Endothelial cell of umbilical vein (primary cell): Measurements from ENCODE around the gene ITGA2B. TPM values are rescaled to one million over a fixed set of nuclear protein-coding genes. Genes with fewer than 3 reads are reported as not detected.

Experiments
- BruUV-seq: library from RNA; stranded (reverse); fragments of 400-500 nt; replicated peaks from 2 replicates; lab custom pipeline; 2021; lab: Mats Ljungman, UMichigan
- CTCF ChIA-PET: fragments of 300-600, 350-600 bp; sonication (Branson Sonifier 250); formaldehyde crosslinking; loops from one replicate; lab custom pipeline; 2021; ENCODE audit warnings: antibody characterized with exemption, inconsistent platforms; lab: Charles Lee
- POLR2A ChIA-PET: fragments of 300-600, 350-600 bp; sonication (Branson Sonifier 250); formaldehyde crosslinking; loops from one replicate; lab custom pipeline; 2021; ENCODE audit warnings: antibody characterized with exemption, inconsistent platforms; lab: Charles Lee
- DNase-seq: peaks from one replicate; pipeline ENCODE4 v3.0.0-alpha.2; 2011; ENCODE audit warnings: low read depth, low spot score
- FAIRE-seq: peaks from 2 replicates; lab custom pipeline; 2011; peaks lifted over from hg19 to GRCh38; lab: Jason Lieb, UNC
- H2AFZ ChIP-seq: 2 replicates; pipeline ENCODE4 v1.6.0; 2012; ENCODE audit warnings: low read depth, low read length, control low read depth, inconsistent platforms
- H3K27ac ChIP-seq: 2 replicates; pipeline ENCODE4 v1.5.1; 2011; ENCODE audit warnings: low read depth, mild to moderate bottlenecking, control low read depth, low read length, moderate library complexity; ENCODE audit not compliant: insufficient read depth
- H3K27me3 ChIP-seq, 2 experiments: 2 replicates each; pipeline versions ENCODE4 v1.6.0 to v1.6.1; 2011; ENCODE audit warnings: low read length in 2 of 2, mixed read lengths in 1 of 2; ENCODE audit not compliant: control insufficient read depth in 2 of 2, insufficient read depth in 2 of 2
- H3K36me3 ChIP-seq, 2 experiments: 2 replicates in 1 of 2; 3 replicates in 1 of 2; pipeline ENCODE4 v1.5.1; 2011; ENCODE audit warnings: low read length in 2 of 2, mild to moderate bottlenecking in 1 of 2, moderate library complexity in 1 of 2; ENCODE audit not compliant: control insufficient read depth in 2 of 2, insufficient read depth in 2 of 2; ENCODE audit errors: extremely low read depth in 1 of 2
- H3K4me1 ChIP-seq: 3 replicates; pipeline ENCODE4 v1.5.1; 2011; ENCODE audit warnings: mild to moderate bottlenecking, low read length; ENCODE audit not compliant: control insufficient read depth, insufficient read depth; ENCODE audit errors: extremely low read depth
- H3K4me2 ChIP-seq: 2 replicates; pipeline ENCODE4 v1.6.1; 2011; ENCODE audit warnings: low read length, control low read depth, mixed read lengths; ENCODE audit not compliant: insufficient read depth
- H3K4me3 ChIP-seq, 3 experiments: fragments of 200-600 bp in 1 of 3; sonication (generic), shearing (Covaris generic) in 1 of 3; replicated peaks in 1 of 3; 2 replicates each; pipeline ENCODE4 v1.5.1; 2011 to 2016; ENCODE audit warnings: control low read depth in 3 of 3, low read length in 3 of 3, mild to moderate bottlenecking in 2 of 3, inconsistent platforms in 1 of 3, low read depth in 1 of 3, moderate library complexity in 1 of 3; ENCODE audit not compliant: insufficient read depth in 1 of 3
- H3K79me2 ChIP-seq: 2 replicates; pipeline ENCODE4 v1.6.0; 2012; ENCODE audit warnings: low read length, inconsistent platforms; ENCODE audit not compliant: control insufficient read depth, insufficient read depth
- H3K9ac ChIP-seq: replicated peaks from 2 replicates; pipeline ENCODE3; 2011; ENCODE audit warnings: low read length, control low read depth; ENCODE audit not compliant: insufficient read depth; ENCODE audit errors: extremely low read depth
- H3K9me1 ChIP-seq: replicated peaks from 3 replicates; pipeline ENCODE4 v1.6.0; 2011; ENCODE audit warnings: mild to moderate bottlenecking, low read length; ENCODE audit not compliant: control insufficient read depth, insufficient read depth; ENCODE audit errors: extremely low read depth
- H3K9me3 ChIP-seq: replicated peaks from 2 replicates; pipeline ENCODE4 v1.5.1; 2012; ENCODE audit warnings: low read length, inconsistent platforms; ENCODE audit not compliant: control insufficient read depth, insufficient read depth
- H4K20me1 ChIP-seq: replicated peaks from 2 replicates; pipeline ENCODE3; 2011; ENCODE audit warnings: mild to moderate bottlenecking, low read length; ENCODE audit not compliant: control insufficient read depth, insufficient read depth; ENCODE audit errors: extremely low read depth
- CTCF ChIP-seq, 2 donors: IDR thresholded peaks; 1 replicate in 1 of 2; 2 replicates in 1 of 2; pipeline ENCODE4 v1.5.1; 2011; ENCODE audit warnings: low read length in 2 of 2, mild to moderate bottlenecking in 2 of 2, moderate library complexity in 2 of 2, control low read depth in 1 of 2, inconsistent platforms in 1 of 2, low read depth in 1 of 2; ENCODE audit not compliant: insufficient read depth in 1 of 2; ENCODE audit errors: extremely low read depth in 1 of 2
- EZH2 ChIP-seq: IDR thresholded peaks from 2 replicates; pipeline ENCODE4 v1.6.1; 2012; ENCODE audit warnings: borderline replicate concordance, low read depth, mild to moderate bottlenecking, moderate library complexity, low read length, inconsistent platforms; ENCODE audit not compliant: severe bottlenecking
- FOS ChIP-seq: IDR thresholded peaks from 2 replicates; pipeline ENCODE4 v1.6.1; 2011; ENCODE audit warnings: mild to moderate bottlenecking, low read length, moderate library complexity, borderline replicate concordance; ENCODE audit not compliant: insufficient read depth
- GATA2 ChIP-seq: IDR thresholded peaks from 2 replicates; pipeline ENCODE4 v1.7.0; 2011; ENCODE audit warnings: low read depth, mild to moderate bottlenecking, moderate library complexity, mixed read lengths, low read length; ENCODE audit not compliant: insufficient read length, insufficient read depth
- JUN ChIP-seq: IDR thresholded peaks from 2 replicates; pipeline ENCODE4 v1.6.1; 2011; ENCODE audit warnings: borderline replicate concordance, low read depth; ENCODE audit not compliant: insufficient read length, insufficient read depth
- MAX ChIP-seq: IDR thresholded peaks from 2 replicates; pipeline ENCODE4 v1.6.1; 2011; ENCODE audit not compliant: insufficient read depth, insufficient read length
- MYC ChIP-seq: IDR thresholded peaks from one replicate; pipeline ENCODE4 v1.6.1; 2011; ENCODE audit warnings: mild to moderate bottlenecking, low read depth, low read length
- POLR2A ChIP-seq: IDR thresholded peaks from 2 replicates; pipeline ENCODE4 v1.6.1; 2012; ENCODE audit warnings: low read depth, mild to moderate bottlenecking, control low read depth, low read length
- POLR2AphosphoS5 ChIP-seq: IDR thresholded peaks from 2 replicates; pipeline ENCODE4 v1.6.1; 2012; ENCODE audit warnings: low read depth, mild to moderate bottlenecking, control low read depth, low read length, moderate library complexity; ENCODE audit not compliant: insufficient read depth
- dilution Hi-C: fragments of 300-500 bp; cut with MboI; formaldehyde crosslinking; loops from one replicate; pipeline ENCODE4 v1.15.0; 2019; ENCODE audit warnings: low sequenced_read_pairs; ENCODE audit not compliant: extremely low pct_ligation_motif_present
- intact Hi-C: fragments of 100-400 bp; cut with micrococcal nuclease; formaldehyde crosslinking; loops from one replicate; pipeline ENCODE4 v1.10.0; 2022
- polyA plus RNA-seq, 4 experiments: library from polyadenylated mRNA; depleted of rRNA in 3 of 4; stranded (reverse) in 3 of 4; unstranded in 1 of 4; fragments of >200 nt; gene quantifications; 2 replicates each; pipeline versions ENCODE4 v1.2.1 to v1.2.3, GENCODE V29; 2011 to 2012; ENCODE audit warnings: missing spikeins in 1 of 4
- total RNA-seq: library from RNA; stranded (reverse); gene quantifications from 2 replicates; pipeline ENCODE4 v1.2.3, GENCODE V29; 2021

ITGA2B gene
- total and polyA plus RNA-seq, 2 donors (not counting 3 experiments of a cell fraction or from before 2014, with no cell fraction given): 0.26 to 0.82 TPM

DNA sequence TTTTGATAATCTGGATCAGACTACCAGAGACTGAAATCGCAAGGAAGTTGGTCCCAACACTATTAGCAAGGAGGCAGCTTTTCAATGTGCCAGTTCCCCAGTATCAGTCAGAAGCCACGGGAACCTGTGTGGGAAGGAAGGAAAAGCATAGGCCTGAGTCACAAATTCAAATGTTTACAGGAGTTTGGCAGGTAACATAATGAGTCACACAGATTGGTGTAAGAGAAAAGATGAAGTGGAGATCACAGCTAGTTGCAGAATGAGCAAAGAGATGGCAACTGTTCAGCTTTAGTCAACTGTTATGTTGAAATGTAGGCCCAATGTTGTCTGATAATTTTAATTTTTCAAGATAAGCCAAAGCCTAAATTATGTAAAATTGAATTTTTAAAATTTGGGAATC is 28.1 kb upstream of the ITGA2B start:
- no peaks in the 10 kb centered on the region for H3K9me1 ChIP-seq
- no peaks in the 10 kb centered on the region for H3K9me3 ChIP-seq
- no peak overlapping the region for H3K27ac ChIP-seq
- no peak for FAIRE-seq
- dilution Hi-C loops: no loop called here
- no peaks in the 10 kb centered on the region for H3K27me3 ChIP-seq
- no peaks in the 10 kb centered on the region for H3K79me2 ChIP-seq
- BruUV-seq: no TSS peak
- H2AFZ ChIP-seq: no peak overlapping the region
- no peaks in the 10 kb centered on the region for H3K4me1 ChIP-seq
- CTCF ChIA-PET: no interaction called here
- peaks cover 0 to 2% of the 10 kb centered on the region in 2 experiments for H3K36me3 ChIP-seq
- H3K9ac ChIP-seq: no peak overlapping the region
- no peak overlapping the region for H3K4me2 ChIP-seq
- POLR2A ChIA-PET: no interaction called here
- no peak overlapping the region for H3K4me3 ChIP-seq
- DNase-seq: peak; percentile 57
- intact Hi-C loops: no loop called here
- no peaks in the 10 kb centered on the region for H4K20me1 ChIP-seq
- peak; percentile 28 for TF ChIP-seq JUN
- TF ChIP-seq POLR2A: no peak
- peak; percentile 51 for TF ChIP-seq FOS
- no peak for TF ChIP-seq POLR2AphosphoS5
- no peak for TF ChIP-seq EZH2
- TF ChIP-seq GATA2: no peak
- no peak for TF ChIP-seq MAX

DNA sequence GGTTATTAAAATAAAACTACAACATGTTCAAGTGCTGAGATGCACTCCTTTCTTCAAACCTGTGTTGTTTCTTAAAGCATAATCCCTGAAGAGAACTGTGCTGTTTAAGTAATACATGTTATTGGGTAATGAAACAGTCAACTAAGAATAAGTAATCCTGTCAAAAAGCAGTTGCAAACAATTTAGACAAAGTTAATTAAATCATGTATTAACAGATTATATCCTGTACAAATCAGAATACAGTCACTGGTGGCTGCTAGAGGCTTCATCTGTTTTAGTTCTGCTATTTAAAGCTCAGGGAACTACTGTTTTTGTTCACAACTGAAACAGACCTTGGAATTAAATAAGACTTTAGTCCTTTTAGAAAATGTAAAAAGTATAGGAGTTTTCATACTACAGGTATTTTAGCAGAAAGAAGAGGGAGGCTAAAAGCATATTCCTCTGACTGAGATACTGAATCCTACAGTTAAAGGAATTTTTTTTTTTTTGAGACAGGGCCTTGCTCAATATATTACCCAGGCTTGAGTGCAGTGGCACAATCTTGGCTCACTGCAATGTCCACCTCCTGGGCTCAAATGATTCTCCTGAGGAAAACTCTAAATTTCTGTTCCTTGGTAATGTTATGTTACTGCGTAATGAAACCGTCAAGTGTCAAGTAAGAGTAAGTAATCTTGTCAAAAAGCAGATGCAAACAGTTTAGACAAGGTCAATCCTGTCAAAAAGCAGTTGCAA is 27.3 kb upstream of the ITGA2B start:
- ChIA-PET CTCF (no interaction called here), POLR2A (no interaction called here)
- Histone ChIP-seq H3K27ac (no peak overlapping the region), H3K4me2 (no peak overlapping the region), H2AFZ (no peak overlapping the region), H3K36me3 (peaks cover 0 to 2% of the 10 kb centered on the region in 2 experiments), H3K9me1 (no peaks in the 10 kb centered on the region), H3K4me1 (no peaks in the 10 kb centered on the region), H3K79me2 (no peaks in the 10 kb centered on the region), H4K20me1 (no peaks in the 10 kb centered on the region), H3K4me3 (no peak overlapping the region), H3K9ac (no peak overlapping the region), H3K27me3 (no peaks in the 10 kb centered on the region), H3K9me3 (no peaks in the 10 kb centered on the region)
- intact Hi-C loops (no loop called here), dilution Hi-C loops (no loop called here)
- BruUV-seq: no TSS peak
- FAIRE-seq (no peak), DNase-seq (no peak)
- TF ChIP-seq FOS: no peak
- TF ChIP-seq EZH2: no peak
- TF ChIP-seq MYC: no peak
- TF ChIP-seq POLR2AphosphoS5: no peak
- TF ChIP-seq JUN: no peak
- TF ChIP-seq POLR2A: no peak
- no peak for TF ChIP-seq CTCF (IDR thresholded peaks at IDR 0.05; ENCODE audit: extremely low read depth in 1 of 2, insufficient read depth in 1 of 2, low read depth in 1 of 2, low read length in 2 of 2)
- TF ChIP-seq GATA2: no peak
- no peak for TF ChIP-seq MAX
